HG02884 (cell line): ENCODE measurements around the gene TMEM244.
"Not testable (repeated sequence)": the region's sequence is repeated elsewhere in the genome, so short reads cannot be mapped to it uniquely, and the experiment has no call there.

Experiments used
- ATAC-seq: cut with Tn5 transposase; IDR thresholded peaks from one replicate; pipeline ENCODE4 v1.9.1; 2021; ENCODE audit warnings: mild to moderate bottlenecking, moderate library complexity; ENCODE audit not compliant: unreplicated experiment

Gene TMEM244

GRCh38 chr6:129860908-129861665 is at the start of gene TMEM244:
Gene TMEM244 (minus strand): TSS chr6:129861315. CDS start chr6:129861188, 127 bp downstream.
- no peak for ATAC-seq

- peak; percentile 81 for ATAC-seq
These were observed 47.7 kb upstream of the TMEM244 start for GRCh38 chr6:129908858-129909257.

- no peak for ATAC-seq
These were observed 47.2 kb upstream of the TMEM244 start for GRCh38 chr6:129908356-129908755.

GRCh38 chr6:129906515-129907077 is 45.5 kb upstream of the TMEM244 start:
- ATAC-seq, result no peak

- ATAC-seq, result peak; percentile 56
These were observed 42.0 kb upstream of the TMEM244 start for GRCh38 chr6:129903082-129903481.

GRCh38 chr6:129902681-129903080 is 41.6 kb upstream of the TMEM244 start:
- peak; percentile 19 for ATAC-seq

- peak; percentile 72 for ATAC-seq
These were observed 40.8 kb upstream of the TMEM244 start for GRCh38 chr6:129901910-129902309.

GRCh38 chr6:129895692-129896091 is 34.6 kb upstream of the TMEM244 start:
- ATAC-seq, result peak; percentile 78

- no peak for ATAC-seq
These were observed 33.8 kb upstream of the TMEM244 start for GRCh38 chr6:129894921-129895320.

GRCh38 chr6:129893640-129894039 is 32.5 kb upstream of the TMEM244 start:
- ATAC-seq, result no peak

GRCh38 chr6:129890701-129891100 is 29.6 kb upstream of the TMEM244 start:
- ATAC-seq, result no peak

- no peak for ATAC-seq
These were observed 29.0 kb upstream of the TMEM244 start for GRCh38 chr6:129890164-129890563.

- no peak for ATAC-seq
These were observed 28.5 kb upstream of the TMEM244 start for GRCh38 chr6:129889580-129889979.

GRCh38 chr6:129886401-129887155 is 25.5 kb upstream of the TMEM244 start:
- no peak for ATAC-seq

GRCh38 chr6:129884211-129884610 is 23.1 kb upstream of the TMEM244 start:
- ATAC-seq, result no peak

- peak; percentile 94 for ATAC-seq
These were observed 21.5 kb upstream of the TMEM244 start for GRCh38 chr6:129882510-129883023.

GRCh38 chr6:129877894-129878293 is 16.8 kb upstream of the TMEM244 start:
- ATAC-seq, result not testable (repeated sequence)

- peak; percentile 89 for ATAC-seq
These were observed 14.8 kb upstream of the TMEM244 start for GRCh38 chr6:129875610-129876520.

GRCh38 chr6:129874837-129875236 is 13.7 kb upstream of the TMEM244 start:
- ATAC-seq, result no peak

GRCh38 chr6:129872586-129872985 is 11.5 kb upstream of the TMEM244 start:
- no peak for ATAC-seq

- ATAC-seq, result no peak
These were observed 10.1 kb upstream of the TMEM244 start for GRCh38 chr6:129871221-129871620.
